ENCODE data around the gene EXOSC2. TPM values are rescaled to one million over a fixed set of nuclear protein-coding genes. Genes with fewer than 3 reads are reported as not detected.

Gene EXOSC2
- total RNA-seq, 1 experiment from 2014 or later: 41.0 TPM

GRCh38 chr9:130728721-130729120 lies 35.1 kb downstream of the EXOSC2 start:
- BruUV-seq (replicated peaks): no TSS peak
- ChIA-PET POLR2A (no interaction called here), CTCF (no interaction called here)
- in situ Hi-C loops (cut with HindIII; ENCODE audit: low pct_unique_long_range_greater_than_20kb, low sequenced_read_pairs) (no loop called here), intact Hi-C loops (cut with micrococcal nuclease; ENCODE audit: unreplicated experiment) (no loop called here)
- DNase-seq (ENCODE audit: low read depth, low spot score) (no peak), ATAC-seq (no peak)
- no peaks in the 10 kb centered on the region for H3K36me3 ChIP-seq (ENCODE audit: control insufficient read depth, insufficient read depth, low read length)
- H3K27ac ChIP-seq (ENCODE audit: low read length): no peak overlapping the region
- no peaks in the 10 kb centered on the region for H3K9me3 ChIP-seq (ENCODE audit: control insufficient read depth, insufficient read depth, low read depth, low read length)
- H3K27me3 ChIP-seq (ENCODE audit: control insufficient read depth, insufficient read depth, low read length): no peaks in the 10 kb centered on the region
- no peak overlapping the region for H3K4me3 ChIP-seq (ENCODE audit: low read depth in 2 of 2, low read length in 2 of 2)
- TF ChIP-seq SIN3A (IDR thresholded peaks at IDR 0.05; ENCODE audit: borderline replicate concordance, insufficient read depth, low read depth, low read length) (no peak), REST (IDR thresholded peaks at IDR 0.05; ENCODE audit: insufficient read depth in 1 of 2, low read depth in 2 of 2, low read length in 1 of 2) (no peak), POLR2AphosphoS5 (IDR thresholded peaks at IDR 0.05; ENCODE audit: low read depth, low read length) (no peak), TCF7L2 (IDR thresholded peaks at IDR 0.05; ENCODE audit: low read depth, low read length) (no peak), CTCF (IDR thresholded peaks at IDR 0.05) (no peak)
- H3K4me1 ChIP-seq (ENCODE audit: control insufficient read depth, insufficient read depth, low read length): no peaks in the 10 kb centered on the region; the same call in 1 of the 2 replicates

- BruUV-seq (replicated peaks): no TSS peak
- Histone ChIP-seq H3K27me3 (ENCODE audit: control insufficient read depth, insufficient read depth, low read length) (no peaks in the 10 kb centered on the region), H3K36me3 (ENCODE audit: control insufficient read depth, insufficient read depth, low read length) (no peaks in the 10 kb centered on the region), H3K9me3 (ENCODE audit: control insufficient read depth, insufficient read depth, low read depth, low read length) (no peaks in the 10 kb centered on the region), H3K27ac (ENCODE audit: low read length) (no peak overlapping the region), H3K4me3 (ENCODE audit: low read depth in 2 of 2, low read length in 2 of 2) (no peak overlapping the region), H3K4me1 (ENCODE audit: control insufficient read depth, insufficient read depth, low read length) (no peaks in the 10 kb centered on the region; the same call in 1 of the 2 replicates)
- in situ Hi-C loops (cut with HindIII; ENCODE audit: low pct_unique_long_range_greater_than_20kb, low sequenced_read_pairs): no loop called here
- ChIA-PET POLR2A (no interaction called here), CTCF (no interaction called here)
- TF ChIP-seq CTCF (IDR thresholded peaks at IDR 0.05) (no peak), REST (IDR thresholded peaks at IDR 0.05; ENCODE audit: insufficient read depth in 1 of 2, low read depth in 2 of 2, low read length in 1 of 2) (no peak), POLR2AphosphoS5 (IDR thresholded peaks at IDR 0.05; ENCODE audit: low read depth, low read length) (no peak), SIN3A (IDR thresholded peaks at IDR 0.05; ENCODE audit: borderline replicate concordance, insufficient read depth, low read depth, low read length) (no peak), TCF7L2 (IDR thresholded peaks at IDR 0.05; ENCODE audit: low read depth, low read length) (no peak)
- intact Hi-C loops (cut with micrococcal nuclease; ENCODE audit: unreplicated experiment): no loop called here
- DNase-seq (ENCODE audit: low read depth, low spot score) (no peak), ATAC-seq (no peak)
Measured at GRCh38 chr9:130729145-130729544, 35.6 kb downstream of the EXOSC2 start.
